SHP77 treated with DMSO at 0.1 percent for 48 hours (cell line): ENCODE results near the gene CEMP1.
"Not testable (repeated sequence)": the region's sequence is repeated elsewhere in the genome, so short reads cannot be mapped to it uniquely, and the experiment has no call there.

ENCODE experiments used
- DNase-seq: peaks from one replicate; lab custom pipeline; 2025; lab: John Stamatoyannopoulos, UW

The CEMP1 gene, protein sequence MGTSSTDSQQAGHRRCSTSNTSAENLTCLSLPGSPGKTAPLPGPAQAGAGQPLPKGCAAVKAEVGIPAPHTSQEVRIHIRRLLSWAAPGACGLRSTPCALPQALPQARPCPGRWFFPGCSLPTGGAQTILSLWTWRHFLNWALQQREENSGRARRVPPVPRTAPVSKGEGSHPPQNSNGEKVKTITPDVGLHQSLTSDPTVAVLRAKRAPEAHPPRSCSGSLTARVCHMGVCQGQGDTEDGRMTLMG

GRCh38 chr16:2531371-2531695 lies at the start of gene CEMP1:
CEMP1 (minus strand) TSS chr16:2531408; CDS start chr16:2531073, 335 bp downstream.
- no peak for DNase-seq

GRCh38 chr16:2580818-2581217 lies 49.6 kb upstream of the CEMP1 start:
- DNase-seq = not testable (repeated sequence)

DNA sequence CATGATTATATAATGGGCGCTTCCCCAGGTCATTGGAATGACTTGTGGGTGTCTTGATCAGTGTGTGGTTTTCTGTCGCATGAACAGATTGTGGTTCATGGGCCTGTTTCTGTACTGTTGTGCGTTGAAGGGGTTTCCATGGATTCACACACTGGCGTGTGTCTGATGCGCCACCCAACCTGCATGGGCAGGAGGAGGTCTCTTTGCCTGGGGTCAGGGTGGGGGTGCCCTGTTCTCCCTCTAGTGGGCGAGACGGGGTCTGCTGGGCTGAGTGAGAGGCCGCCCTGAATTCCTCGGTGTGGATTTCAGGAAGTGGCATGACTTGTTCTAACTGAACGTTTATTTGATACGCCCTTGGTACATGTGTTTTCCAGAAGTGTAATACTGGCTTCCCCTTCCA lies 48.9 kb upstream of the CEMP1 start:
- not testable (repeated sequence) for DNase-seq

- not testable (repeated sequence) for DNase-seq
These were observed 47.7 kb upstream of the CEMP1 start for GRCh38 chr16:2578905-2579304.

DNA sequence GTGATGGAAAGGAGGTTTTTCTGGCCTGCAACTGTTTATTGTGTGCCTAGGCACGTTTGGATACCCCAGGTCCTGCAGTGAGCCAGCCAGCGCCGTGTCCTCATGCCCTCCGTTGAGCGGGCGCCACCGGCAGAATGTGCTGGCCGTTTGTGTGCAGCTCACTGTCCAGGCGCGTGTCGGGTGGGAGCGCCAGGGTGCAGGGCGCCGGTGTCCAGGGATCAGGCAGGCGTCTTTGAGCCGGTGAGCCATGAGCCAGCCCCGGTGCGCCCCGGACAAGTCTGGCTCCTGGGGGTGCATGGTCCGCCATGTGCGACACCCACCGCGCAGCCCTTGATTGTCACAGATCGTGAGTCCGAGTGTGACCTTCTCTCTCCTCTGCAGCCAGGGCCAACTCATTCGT lies 45.8 kb upstream of the CEMP1 start:
- not testable (repeated sequence) for DNase-seq

GRCh38 chr16:2575839-2576238 lies 44.6 kb upstream of the CEMP1 start:
- not testable (repeated sequence) for DNase-seq

DNA sequence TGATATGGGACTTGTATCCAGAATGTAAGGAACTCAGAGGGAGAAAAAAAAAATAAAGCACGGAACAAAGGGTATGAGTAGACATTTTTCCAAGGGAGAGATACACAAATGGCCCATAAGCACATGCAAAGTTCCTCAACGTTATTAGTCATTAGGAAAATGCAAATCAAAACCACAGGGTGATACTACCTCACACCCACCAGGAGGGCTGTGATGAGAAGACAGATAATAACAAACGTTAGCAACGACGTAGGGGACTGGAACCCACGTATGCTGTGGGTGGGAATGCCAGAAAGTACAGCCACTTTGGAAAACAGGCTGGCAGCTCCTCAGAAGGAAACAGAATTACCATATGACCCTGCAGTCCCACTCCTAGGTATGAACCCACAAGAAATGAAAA lies 41.5 kb upstream of the CEMP1 start:
- not testable (repeated sequence) for DNase-seq

GRCh38 chr16:2568573-2568972 lies 37.4 kb upstream of the CEMP1 start:
- DNase-seq = not testable (repeated sequence)

- not testable (repeated sequence) for DNase-seq
These were observed 36.3 kb upstream of the CEMP1 start for GRCh38 chr16:2567506-2567905.

GRCh38 chr16:2560798-2561133 lies 29.6 kb upstream of the CEMP1 start:
- DNase-seq = not testable (repeated sequence)

GRCh38 chr16:2560131-2560797 lies 29.1 kb upstream of the CEMP1 start:
- not testable (repeated sequence) for DNase-seq

GRCh38 chr16:2557150-2557549 lies 25.9 kb upstream of the CEMP1 start:
- DNase-seq = not testable (repeated sequence)

DNA sequence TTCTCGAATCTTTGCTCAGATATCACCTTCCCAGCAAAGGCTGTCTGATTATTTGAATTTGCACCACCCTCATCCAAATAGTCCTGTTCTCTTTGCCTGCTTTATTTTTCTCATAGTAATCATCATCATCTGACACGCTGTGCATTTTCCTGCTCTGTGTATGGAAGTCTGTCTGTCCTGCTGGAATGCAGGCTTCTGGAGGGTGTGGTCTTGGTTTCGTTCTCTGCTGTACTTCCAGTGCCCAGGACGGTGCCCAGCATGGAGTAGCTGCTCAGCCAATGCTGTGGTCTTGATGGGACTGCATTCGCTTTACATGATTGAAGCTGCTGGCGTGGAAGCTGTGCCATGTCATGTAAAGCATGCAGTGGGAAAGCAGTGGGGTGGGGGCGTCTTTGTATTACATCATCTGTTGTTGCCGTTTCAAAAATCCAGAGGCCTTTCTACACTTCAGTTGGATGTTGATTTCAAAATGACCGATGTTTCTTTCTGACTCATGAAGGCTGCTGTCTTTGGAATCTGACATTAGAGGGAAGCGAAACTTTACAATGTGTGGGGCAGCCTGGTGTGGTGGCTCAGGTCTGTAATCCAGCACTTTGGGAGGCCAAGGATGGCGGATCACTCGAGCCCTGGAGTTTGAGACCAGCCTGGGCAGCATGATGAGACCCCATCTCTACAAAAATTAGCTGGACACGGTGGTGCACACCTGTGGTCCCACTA lies 23.7 kb upstream of the CEMP1 start:
- not testable (repeated sequence) for DNase-seq

DNA sequence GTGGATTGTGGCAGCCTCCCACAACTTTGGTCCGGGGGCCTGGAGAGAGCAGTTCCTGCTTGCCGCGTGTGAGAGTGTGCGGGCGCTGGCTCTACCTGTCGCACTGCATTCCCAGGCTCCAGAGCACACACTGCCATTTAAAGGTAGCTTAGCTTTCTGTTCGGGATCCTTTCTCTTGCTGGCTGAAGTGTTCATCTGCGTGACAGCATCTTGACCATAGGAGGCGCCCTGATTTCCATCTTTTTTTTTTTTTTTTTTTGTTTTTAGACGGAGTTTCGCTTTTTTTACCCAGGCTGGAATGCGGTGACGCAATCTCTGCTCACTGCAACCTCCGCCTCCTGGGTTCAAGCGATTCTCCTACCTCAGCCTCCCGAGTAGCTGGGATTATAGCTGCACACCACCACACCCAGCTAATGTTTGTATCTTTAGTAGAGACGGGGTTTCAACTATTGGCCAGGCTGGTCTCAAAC lies 20.2 kb upstream of the CEMP1 start:
- DNase-seq = not testable (repeated sequence)

- DNase-seq = not testable (repeated sequence)
These were observed 19.2 kb upstream of the CEMP1 start for GRCh38 chr16:2550283-2550878.

- not testable (repeated sequence) for DNase-seq
These were observed 12.6 kb upstream of the CEMP1 start for GRCh38 chr16:2543771-2544170.

DNA sequence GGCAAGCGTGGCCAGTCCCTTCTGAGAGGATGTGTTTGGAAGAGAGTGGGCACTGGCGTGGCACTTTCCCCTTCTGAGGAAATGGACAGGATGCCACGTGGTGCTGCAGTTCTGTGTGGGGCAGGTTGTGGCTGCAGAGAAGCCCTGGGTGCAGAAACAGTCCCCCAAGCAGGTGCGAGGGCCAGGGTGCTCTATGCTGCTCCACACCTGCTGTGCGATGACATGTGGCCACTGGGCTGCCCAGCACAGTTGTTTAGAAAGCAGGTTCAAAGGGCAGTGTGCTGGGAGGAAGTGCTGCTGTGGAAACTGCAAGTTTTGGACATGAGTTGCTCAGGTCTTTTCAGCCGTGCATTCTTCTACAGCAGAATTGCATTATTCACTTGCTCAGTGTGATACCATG lies 10.2 kb upstream of the CEMP1 start:
- not testable (repeated sequence) for DNase-seq

GRCh38 chr16:2540912-2541311 lies 9.7 kb upstream of the CEMP1 start:
- DNase-seq = not testable (repeated sequence)

DNA sequence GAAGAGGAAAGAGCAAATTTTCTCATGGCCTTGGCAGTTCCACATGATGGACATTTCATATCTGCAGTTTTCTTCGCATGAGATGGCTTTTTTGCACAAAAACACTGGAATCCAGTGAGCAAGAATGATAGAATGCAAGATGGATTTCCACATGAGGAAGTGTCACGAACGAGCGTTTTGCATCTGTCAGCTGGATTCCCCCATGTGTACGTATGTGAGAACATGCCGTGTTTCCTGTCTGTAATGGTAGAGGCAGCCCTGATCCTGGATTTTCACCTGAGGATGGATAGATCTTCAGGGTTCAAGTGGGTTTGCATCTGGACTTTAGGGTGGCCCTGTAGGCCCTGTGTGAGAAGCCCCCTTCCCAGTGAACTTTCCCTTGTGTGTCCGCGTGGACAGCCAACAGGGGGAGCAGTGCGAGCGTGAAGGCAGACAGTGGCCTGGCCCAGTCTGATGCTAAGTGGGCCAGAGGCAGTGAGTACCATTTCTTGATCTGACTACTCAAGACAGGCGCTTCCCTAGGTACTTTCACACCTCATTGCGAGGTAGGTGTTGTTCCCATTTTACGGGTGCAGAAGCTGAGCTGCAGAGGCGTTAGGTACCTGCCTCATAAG lies 8.7 kb upstream of the CEMP1 start:
- not testable (repeated sequence) for DNase-seq

DNA sequence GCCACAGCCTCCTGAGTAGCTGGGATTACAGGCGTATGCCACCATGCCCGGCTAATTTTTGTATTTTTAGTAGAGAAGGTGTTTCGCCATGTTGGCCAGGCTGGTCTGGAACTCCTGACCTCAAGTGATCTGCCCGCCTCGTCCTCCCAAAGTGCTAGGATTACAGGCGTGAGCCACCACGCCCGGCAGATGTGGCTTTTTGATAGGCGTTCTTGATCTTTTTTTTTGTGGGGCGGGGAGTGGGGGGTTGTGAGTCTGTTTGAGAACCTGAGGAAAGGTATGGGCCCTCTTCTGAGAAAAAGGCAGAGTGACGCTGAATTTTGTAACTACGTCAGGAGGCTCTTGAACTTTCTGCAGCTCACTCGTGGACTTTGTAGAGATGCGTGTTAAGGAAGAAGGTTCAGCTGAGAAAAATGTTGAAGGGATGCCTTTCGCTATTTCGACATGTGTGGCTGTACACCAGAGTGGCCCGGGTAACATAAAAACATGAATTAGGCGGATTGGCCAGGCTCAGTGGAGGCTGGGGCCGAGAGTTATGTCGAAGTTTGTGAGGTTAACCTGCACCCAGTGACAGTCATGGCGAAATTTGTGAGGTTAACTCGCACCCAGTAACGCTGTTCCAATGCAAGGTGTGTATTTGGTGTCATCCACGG lies 8.1 kb upstream of the CEMP1 start:
- not testable (repeated sequence) for DNase-seq
